GM21390 (cell line): ENCODE measurements around the gene MTHFSD.

ENCODE experiments used
- ATAC-seq: cut with Tn5 transposase; IDR thresholded peaks from one replicate; pipeline ENCODE4 v1.9.1; 2021; ENCODE audit not compliant: unreplicated experiment

Gene MTHFSD

GRCh38 chr16:86555704-86556075 is 655 bp upstream of the MTHFSD start:
- ATAC-seq = no peak

- peak; percentile 4 for ATAC-seq
Measured at GRCh38 chr16:86554599-86554916, 477 bp downstream of the MTHFSD start.

DNA sequence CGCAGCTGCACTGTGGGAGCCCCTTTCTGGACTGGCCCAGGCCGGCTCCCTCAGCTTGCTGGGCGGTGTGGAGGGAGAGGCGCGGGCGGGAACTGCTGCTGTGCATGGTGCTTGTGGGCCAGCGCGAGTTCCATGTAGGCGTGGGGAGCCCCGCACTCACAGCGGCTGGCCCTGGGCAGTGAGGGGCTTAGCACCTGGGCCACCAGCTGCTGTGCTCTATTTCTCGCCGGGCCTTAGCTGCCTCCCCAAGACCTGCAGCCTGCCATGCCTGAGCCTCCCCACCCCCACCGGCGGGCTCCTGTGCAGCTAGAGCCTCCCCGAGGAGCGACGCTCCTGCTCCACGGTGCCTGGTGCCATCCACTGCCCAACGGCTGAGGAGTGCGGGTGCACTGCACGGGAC is 1.7 kb downstream of the MTHFSD start:
- ATAC-seq = no peak

DNA sequence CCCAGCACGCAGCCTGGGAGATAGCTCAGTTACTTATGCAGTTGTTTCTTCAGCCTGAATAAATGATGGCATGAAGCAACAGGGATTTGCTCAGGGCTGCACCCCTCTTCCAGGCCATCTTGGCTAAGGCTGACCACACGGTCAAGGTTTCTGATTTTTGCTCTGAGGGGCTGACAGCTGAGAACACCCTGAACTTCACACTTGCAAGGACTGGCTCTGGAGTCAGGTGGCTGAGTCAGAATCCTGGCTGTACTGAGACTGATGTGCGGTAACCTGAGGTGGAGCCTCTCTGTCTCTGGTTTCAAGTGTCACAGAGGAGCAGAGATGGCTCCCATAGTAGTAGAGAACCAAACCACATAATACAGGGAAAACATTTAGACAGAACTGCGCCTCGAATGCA is 4.8 kb downstream of the MTHFSD start:
- no peak for ATAC-seq

DNA sequence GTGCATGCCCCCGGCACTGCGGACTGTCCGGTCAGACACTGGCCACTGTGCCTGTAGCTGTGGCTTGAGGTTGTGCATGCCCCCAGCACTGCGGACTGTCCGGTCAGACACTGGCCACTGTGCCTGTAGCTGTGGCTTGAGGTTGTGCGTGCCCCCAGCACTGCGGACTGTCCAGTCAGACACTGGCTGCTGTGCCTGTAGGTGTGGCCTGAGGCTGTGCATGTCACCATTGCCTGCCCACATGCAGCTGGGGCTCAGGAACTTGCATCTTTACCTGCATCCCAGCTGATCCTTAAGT is 5.2 kb downstream of the MTHFSD start:
- ATAC-seq = no peak

DNA sequence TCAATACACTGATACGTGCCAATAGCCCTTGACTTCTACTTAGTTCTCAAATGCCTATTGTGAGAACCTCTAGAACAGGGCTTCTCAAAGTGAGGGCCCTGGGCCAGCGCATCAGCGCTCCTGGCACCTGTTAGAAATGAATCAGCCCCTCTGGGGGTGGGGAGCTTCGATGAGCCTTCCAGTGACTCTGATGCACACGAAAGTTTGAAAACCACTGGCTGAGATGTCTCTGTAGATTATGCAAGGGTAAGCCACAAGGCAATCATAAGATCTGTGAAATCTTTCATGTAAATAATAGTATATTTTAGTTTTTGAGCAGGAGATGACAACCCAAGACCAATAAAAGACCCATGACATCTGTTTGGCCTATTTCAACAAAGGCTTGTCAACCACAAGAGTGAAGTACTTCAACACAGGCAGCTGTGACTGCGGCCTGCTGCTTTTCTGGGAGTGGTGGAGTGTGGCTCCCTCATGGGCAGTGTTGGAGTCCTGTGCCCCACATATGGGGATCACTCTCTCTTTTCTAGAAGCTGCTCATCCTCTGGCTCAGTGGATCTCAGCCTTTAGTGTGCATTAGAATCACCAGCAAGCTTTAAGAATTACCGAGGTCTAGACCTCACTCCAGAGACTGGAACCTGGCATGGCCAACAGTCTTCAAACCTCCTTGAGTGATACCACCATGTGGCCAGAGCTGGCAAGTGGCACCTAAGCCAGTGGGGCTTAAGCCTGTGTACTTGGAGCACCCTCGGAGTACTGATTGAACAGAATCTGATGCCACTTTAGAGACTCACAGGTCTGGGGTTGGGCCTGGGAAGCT is 5.8 kb downstream of the MTHFSD start:
- no peak for ATAC-seq

DNA sequence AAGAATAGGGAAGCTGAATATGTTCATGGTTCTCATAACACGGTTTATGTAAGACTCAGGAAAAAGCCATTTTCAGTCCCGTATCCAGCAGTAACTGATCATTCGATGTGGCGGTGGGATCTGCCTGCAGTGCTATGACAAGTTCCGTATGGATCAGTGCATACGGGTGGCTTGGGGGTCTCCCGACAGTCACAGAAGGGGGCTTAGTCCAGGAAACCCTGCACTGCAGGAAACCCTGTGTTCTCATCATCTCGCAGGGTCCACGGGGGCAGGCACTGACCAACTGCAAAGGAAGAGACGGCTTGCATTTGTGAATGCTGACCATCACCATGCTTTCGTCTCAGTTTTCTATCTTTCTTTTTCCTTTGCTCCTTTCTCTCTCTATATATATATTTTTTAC is 7.7 kb downstream of the MTHFSD start:
- ATAC-seq = no peak

GRCh38 chr16:86546638-86547013 is 8.4 kb downstream of the MTHFSD start:
- ATAC-seq = no peak

DNA sequence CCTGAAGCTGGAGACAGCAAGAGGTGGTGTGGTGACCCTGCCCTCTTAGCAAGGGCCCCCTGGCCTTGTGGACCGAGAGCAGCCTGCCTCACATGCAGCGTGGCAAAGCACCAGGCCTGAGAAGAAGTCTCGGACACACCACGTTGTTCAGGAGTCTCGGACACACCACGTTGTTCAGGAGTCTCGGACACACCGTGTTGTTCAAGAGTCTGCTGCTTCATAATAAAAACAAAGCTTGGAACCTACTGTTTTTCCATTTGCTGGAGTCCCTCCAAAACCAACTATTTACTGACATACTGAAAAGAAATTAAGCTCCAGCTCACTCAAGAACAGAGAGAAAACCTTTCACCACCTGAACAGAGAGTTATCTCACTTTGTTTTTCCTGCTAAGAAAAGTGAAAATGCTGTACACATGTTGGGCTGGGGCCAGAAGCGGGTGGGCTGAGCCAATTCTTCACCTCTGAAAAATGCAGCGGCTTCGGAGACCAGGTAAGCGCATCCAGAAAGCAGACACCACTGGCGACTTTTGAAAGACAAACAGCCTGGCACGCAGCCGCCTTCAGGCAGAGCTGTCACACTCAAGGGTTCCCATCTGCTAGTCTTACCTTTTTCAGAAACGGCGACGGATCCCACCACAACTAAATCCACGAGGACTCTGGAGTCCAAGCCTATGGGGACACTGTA is 8.9 kb downstream of the MTHFSD start:
- no peak for ATAC-seq

GRCh38 chr16:86545481-86545880 is 9.6 kb downstream of the MTHFSD start:
- no peak for ATAC-seq

DNA sequence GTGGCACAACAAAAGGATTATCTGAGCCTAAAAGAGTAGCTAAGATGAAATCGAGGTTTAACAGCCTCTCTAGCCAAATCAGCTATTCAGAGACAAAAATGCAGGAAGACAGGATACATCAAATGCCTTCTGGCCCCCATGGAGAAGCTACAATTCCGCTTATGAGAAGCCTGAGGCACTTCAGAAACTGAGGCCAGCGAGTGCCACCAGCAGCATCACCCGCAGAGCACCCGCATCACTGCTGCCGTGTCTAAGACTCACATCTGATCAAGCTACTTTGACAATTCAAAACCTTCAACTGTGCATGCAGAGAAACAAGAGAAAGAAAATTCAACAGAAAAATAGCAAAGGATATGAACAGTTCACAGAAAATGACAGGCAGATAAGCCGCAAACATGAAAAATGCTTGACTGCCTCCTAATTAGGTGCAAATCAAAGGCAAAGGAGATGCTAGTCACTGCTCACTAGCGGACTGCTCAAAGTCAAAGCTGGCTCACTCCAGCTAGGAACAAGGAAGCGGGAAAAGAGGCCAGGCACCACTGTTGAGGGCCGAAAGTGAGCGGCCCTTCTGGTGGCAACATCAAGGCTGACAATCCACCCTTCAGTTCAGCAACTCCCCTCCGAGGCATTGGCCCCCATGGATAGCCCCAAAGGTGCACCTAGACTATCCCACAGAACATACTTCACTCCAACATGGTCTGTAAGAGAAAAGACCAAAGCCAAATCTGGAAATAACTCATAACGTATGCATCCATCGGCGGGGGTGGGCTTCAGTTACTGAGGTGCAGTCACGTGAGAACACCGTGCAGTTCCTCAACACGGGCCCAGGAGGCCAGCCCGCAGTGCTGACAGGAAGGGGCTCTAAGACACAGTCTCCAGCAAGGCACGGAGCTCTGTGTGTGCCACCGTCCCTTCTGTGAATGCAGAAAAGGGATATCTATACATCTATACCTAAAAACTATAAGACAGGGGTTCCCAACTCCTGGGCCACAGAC is 12.0 kb downstream of the MTHFSD start:
- ATAC-seq = no peak

DNA sequence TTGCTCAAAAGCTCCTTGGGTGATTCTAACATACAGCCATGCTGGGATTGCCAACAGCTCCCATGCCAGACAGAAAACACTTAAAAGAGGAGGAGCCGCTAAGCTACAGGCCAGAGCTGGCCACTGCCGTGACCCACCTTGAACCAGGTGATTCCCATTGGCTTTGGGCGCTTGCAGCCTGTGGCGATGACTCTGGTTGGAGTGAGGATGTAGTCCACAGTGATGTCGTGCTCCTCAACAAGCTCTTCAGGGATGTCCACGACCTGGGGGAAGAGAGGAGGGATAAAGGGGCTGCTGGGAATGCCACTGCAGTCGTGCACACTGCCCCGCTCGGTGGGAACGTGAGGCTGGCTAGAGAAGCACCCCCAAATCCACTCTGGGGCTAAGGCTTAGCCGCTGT is 13.5 kb downstream of the MTHFSD start:
- no peak for ATAC-seq

- no peak for ATAC-seq
Measured at GRCh38 chr16:86540894-86541293, 14.1 kb downstream of the MTHFSD start.

- no peak for ATAC-seq
Measured at GRCh38 chr16:86538196-86538780, 16.7 kb downstream of the MTHFSD start.

- ATAC-seq = no peak
Measured at GRCh38 chr16:86537486-86537885, 17.5 kb downstream of the MTHFSD start.

DNA sequence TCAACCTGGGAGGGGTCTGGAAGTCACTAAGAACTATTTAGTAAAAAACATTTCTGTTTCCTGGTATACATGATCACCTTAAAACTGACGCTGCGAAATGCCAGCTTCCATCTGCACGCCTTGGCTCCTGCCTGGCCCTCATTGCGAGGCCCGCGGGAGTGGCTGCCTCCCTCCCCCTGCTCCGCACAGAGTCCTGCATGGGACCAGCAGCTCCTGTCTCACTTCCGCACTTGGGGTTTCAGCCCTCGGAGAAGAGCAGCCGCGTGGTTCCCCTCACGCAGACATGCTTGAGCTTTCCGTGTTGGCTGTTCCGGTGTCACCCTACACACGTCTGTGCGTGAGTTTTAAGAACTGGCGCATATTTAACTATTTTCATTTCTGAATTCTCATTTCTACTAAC is 18.4 kb downstream of the MTHFSD start:
- no peak for ATAC-seq

DNA sequence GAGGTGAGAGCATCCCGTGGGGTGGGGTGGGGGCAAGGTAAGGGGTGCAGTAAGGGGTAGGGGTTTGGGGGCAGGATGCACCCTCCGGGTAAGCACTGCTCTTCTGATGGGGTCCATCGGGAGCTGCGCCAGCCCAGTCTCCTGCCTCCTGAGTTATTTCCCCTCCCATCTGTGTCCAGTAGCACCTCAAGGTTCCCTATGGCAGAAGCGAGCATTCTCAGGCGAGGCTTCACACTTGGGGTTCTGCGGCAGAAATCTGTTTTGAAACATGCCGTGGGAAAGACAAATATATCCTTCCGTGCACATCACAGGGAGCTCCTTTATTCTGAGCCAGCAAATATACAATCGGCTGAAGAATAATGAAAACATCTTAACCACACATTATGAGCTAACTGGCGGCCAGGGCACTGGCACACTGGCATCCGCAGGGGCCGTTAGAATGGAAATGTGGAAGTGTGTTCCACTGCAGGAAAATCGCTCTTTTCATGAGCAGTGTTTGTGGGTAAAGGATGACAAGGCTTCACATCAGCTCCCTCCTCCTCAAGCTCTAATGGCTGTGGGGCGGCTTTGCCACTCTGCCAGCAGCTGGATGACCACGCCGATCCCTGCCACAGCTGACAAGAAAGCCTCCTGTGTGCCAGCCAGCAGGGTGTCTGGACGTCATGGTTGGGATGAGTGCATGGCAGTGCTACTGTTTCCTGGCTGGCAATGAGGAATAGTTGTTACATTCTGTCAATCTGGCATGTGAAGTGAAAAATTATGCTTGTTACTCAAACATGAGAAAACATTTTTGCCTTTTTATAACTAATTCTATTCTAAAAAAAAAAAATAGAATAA is 20.0 kb downstream of the MTHFSD start:
- ATAC-seq = no peak

GRCh38 chr16:86533767-86534351 is 21.2 kb downstream of the MTHFSD start:
- no peak for ATAC-seq

DNA sequence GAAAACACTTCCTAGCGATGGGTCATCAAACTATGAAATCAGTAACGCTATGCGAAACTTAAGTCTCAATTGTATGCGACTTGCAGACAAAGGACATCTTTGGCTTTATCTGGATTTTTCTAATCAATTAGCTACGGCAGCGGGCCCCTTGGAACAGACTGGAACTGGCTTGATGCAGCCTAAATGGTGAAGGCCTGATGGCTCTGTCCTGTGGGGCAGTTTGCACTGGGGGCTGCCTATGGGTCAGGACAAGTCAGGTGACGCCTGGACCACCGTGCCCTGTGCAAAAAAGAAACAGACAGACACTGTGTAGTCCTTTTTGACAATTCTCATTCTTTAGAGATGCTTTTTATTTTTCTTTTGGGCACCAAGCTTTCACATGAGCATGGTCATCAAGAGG is 22.0 kb downstream of the MTHFSD start:
- no peak for ATAC-seq

DNA sequence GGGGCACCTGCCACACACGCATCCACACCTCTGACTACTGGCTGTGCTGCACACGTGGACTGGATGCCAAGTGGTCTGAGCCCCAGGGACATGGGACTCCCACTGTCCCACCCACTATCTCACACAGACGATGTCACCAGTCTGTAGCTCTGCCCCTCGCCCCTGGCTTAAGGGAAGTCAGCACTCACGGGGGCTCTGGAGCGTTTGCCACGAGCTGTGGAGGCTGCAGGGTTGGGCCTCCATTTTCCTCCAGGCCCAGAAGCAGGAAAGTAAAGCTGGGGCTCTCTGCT is 22.6 kb downstream of the MTHFSD start:
- no peak for ATAC-seq
